SK-N-SH treated with all-trans-retinoic acid at 6 μM for 48 hours (cell line): ENCODE data around the gene COX4I1.
"Not testable (repeated sequence)": the region's sequence is repeated elsewhere in the genome, so short reads cannot be mapped to it uniquely, and the experiment has no call there.

Experiments
- ATAC-seq: fragments of 200-7000 bp; cut with Tn5 transposase; 3 replicates; pipeline ENCODE4 v1.9.1; 2020; ENCODE audit warnings: mild to moderate bottlenecking, moderate library complexity
- ARNTL ChIP-seq: fragments of 450-650 bp; formaldehyde crosslinking; IDR thresholded peaks from 2 replicates; pipeline ENCODE4 v1.5.0; 2020; ENCODE audit warnings: low read depth, mild to moderate bottlenecking, moderate library complexity, borderline replicate concordance
- BACH2 ChIP-seq: fragments of 250-450 bp; sonication (Bioruptor Pico); IDR thresholded peaks from 2 replicates; pipeline ENCODE4 v1.9.0; 2021; ENCODE audit warnings: mild to moderate bottlenecking, borderline replicate concordance
- CSRNP3 ChIP-seq: fragments of 250-450 bp; sonication (Bioruptor Pico); IDR thresholded peaks from 2 replicates; pipeline ENCODE4 v1.5.1; 2021; ENCODE audit warnings: mild to moderate bottlenecking, moderate library complexity
- ESRRG ChIP-seq: fragments of 250-450 bp; sonication (Bioruptor Pico); IDR thresholded peaks from 2 replicates; pipeline ENCODE4 v1.6.1; 2021; ENCODE audit warnings: mild to moderate bottlenecking
- GLIS3 ChIP-seq: fragments of 250-450 bp; sonication (Bioruptor Pico); IDR thresholded peaks from 2 replicates; pipeline ENCODE4 v1.5.0; 2020; ENCODE audit warnings: mild to moderate bottlenecking, moderate library complexity
- ISL1 ChIP-seq: fragments of 250-450 bp; sonication (Bioruptor Pico); IDR thresholded peaks from 2 replicates; pipeline ENCODE4 v2.1.2; 2022; ENCODE audit warnings: mild to moderate bottlenecking, moderate library complexity
- OSR1 ChIP-seq: fragments of 250-450 bp; sonication (Bioruptor Pico); IDR thresholded peaks from 2 replicates; pipeline ENCODE4 v1.8.0; 2022; ENCODE audit warnings: moderate library complexity, mild to moderate bottlenecking, inconsistent platforms
- POU6F1 ChIP-seq: fragments of 250-450 bp; sonication (Bioruptor Pico); IDR thresholded peaks from 2 replicates; pipeline ENCODE4 v1.8.0; 2021; ENCODE audit warnings: low read depth, mild to moderate bottlenecking, moderate library complexity, borderline replicate concordance
- PPARA ChIP-seq: fragments of 250-450 bp; sonication (Bioruptor Pico); IDR thresholded peaks from 2 replicates; pipeline ENCODE4 v1.5.0; 2020; ENCODE audit warnings: mild to moderate bottlenecking, borderline replicate concordance
- SNAI2 ChIP-seq: fragments of 250-450 bp; sonication (Bioruptor Pico); IDR thresholded peaks from 2 replicates; pipeline ENCODE4 v1.5.0; 2020; ENCODE audit warnings: mild to moderate bottlenecking, moderate library complexity
- TCF4 ChIP-seq: fragments of 250-450 bp; sonication (Bioruptor Pico); IDR thresholded peaks from 2 replicates; pipeline ENCODE4 v1.8.0; 2021; ENCODE audit warnings: mild to moderate bottlenecking, moderate library complexity, borderline replicate concordance
- TOX ChIP-seq: fragments of 250-450 bp; sonication (Bioruptor Pico); IDR thresholded peaks from 2 replicates; pipeline ENCODE4 v1.8.0; 2021; ENCODE audit warnings: mild to moderate bottlenecking, moderate library complexity, borderline replicate concordance
- ZC3H10 ChIP-seq: fragments of 250-450 bp; sonication (Bioruptor Pico); IDR thresholded peaks from 2 replicates; pipeline ENCODE4 v1.5.1; 2021; ENCODE audit warnings: mild to moderate bottlenecking, moderate library complexity
- ZFP3 ChIP-seq: fragments of 250-450 bp; sonication (Bioruptor Pico); IDR thresholded peaks from 2 replicates; pipeline ENCODE4 v1.5.0; 2020; ENCODE audit warnings: mild to moderate bottlenecking, moderate library complexity
- ZFP30 ChIP-seq: fragments of 450-650 bp; formaldehyde crosslinking; IDR thresholded peaks from 2 replicates; pipeline ENCODE4 v1.5.0; 2022; ENCODE audit warnings: mild to moderate bottlenecking, moderate library complexity
- ZNF565 ChIP-seq: fragments of 450-650 bp; formaldehyde crosslinking; conservative IDR thresholded peaks from 2 replicates; pipeline ENCODE4 v1.5.0; 2020; ENCODE audit warnings: low read depth, mild to moderate bottlenecking, moderate library complexity
- ZNF8 ChIP-seq: fragments of 450-650 bp; formaldehyde crosslinking; IDR thresholded peaks from 2 replicates; pipeline ENCODE4 v1.5.0; 2020; ENCODE audit warnings: mild to moderate bottlenecking, moderate library complexity
- TF ChIP-seq, protein P1 (sequence below): fragments of 250-450 bp; sonication (Bioruptor Pico); IDR thresholded peaks from 2 replicates; pipeline ENCODE4 v1.5.0; 2020; ENCODE audit warnings: mild to moderate bottlenecking, moderate library complexity
- TF ChIP-seq, protein P2 (sequence below): fragments of 250-450 bp; sonication (Bioruptor Pico); IDR thresholded peaks from 2 replicates; pipeline ENCODE4 v1.8.0; 2020; ENCODE audit warnings: mild to moderate bottlenecking, moderate library complexity, borderline replicate concordance
- TF ChIP-seq, protein P3 (sequence below): fragments of 250-450 bp; sonication (Bioruptor Pico); IDR thresholded peaks from 2 replicates; pipeline ENCODE4 v1.5.1; 2020; ENCODE audit warnings: low read depth, mild to moderate bottlenecking, moderate library complexity

COX4I1 gene

GRCh38 chr16:85812811-85813700 lies 13.6 kb downstream of the COX4I1 start:
- ATAC-seq: no peak
- TF ChIP-seq BACH2 (CRISPR knock-in tag) (no peak), ZC3H10 (CRISPR knock-in tag) (no peak), TCF4 (CRISPR knock-in tag) (no peak), PPARA (CRISPR knock-in tag) (no peak), OSR1 (CRISPR knock-in tag) (no peak), GLIS3 (no peak), CSRNP3 (CRISPR knock-in tag) (no peak), ZNF565 (CRISPR knock-in tag) (no peak), ARNTL (CRISPR knock-in tag) (no peak), ZFP30 (CRISPR knock-in tag) (no peak), ESRRG (no peak), TOX (no peak), ZNF8 (CRISPR knock-in tag) (no peak), POU6F1 (CRISPR knock-in tag) (no peak), ISL1 (CRISPR knock-in tag) (no peak), SNAI2 (CRISPR knock-in tag) (no peak)
- TF ChIP-seq, protein P1, sequence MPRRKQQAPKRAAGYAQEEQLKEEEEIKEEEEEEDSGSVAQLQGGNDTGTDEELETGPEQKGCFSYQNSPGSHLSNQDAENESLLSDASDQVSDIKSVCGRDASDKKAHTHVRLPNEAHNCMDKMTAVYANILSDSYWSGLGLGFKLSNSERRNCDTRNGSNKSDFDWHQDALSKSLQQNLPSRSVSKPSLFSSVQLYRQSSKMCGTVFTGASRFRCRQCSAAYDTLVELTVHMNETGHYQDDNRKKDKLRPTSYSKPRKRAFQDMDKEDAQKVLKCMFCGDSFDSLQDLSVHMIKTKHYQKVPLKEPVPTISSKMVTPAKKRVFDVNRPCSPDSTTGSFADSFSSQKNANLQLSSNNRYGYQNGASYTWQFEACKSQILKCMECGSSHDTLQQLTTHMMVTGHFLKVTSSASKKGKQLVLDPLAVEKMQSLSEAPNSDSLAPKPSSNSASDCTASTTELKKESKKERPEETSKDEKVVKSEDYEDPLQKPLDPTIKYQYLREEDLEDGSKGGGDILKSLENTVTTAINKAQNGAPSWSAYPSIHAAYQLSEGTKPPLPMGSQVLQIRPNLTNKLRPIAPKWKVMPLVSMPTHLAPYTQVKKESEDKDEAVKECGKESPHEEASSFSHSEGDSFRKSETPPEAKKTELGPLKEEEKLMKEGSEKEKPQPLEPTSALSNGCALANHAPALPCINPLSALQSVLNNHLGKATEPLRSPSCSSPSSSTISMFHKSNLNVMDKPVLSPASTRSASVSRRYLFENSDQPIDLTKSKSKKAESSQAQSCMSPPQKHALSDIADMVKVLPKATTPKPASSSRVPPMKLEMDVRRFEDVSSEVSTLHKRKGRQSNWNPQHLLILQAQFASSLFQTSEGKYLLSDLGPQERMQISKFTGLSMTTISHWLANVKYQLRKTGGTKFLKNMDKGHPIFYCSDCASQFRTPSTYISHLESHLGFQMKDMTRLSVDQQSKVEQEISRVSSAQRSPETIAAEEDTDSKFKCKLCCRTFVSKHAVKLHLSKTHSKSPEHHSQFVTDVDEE (CRISPR knock-in tag): no peak
- TF ChIP-seq, protein P2, sequence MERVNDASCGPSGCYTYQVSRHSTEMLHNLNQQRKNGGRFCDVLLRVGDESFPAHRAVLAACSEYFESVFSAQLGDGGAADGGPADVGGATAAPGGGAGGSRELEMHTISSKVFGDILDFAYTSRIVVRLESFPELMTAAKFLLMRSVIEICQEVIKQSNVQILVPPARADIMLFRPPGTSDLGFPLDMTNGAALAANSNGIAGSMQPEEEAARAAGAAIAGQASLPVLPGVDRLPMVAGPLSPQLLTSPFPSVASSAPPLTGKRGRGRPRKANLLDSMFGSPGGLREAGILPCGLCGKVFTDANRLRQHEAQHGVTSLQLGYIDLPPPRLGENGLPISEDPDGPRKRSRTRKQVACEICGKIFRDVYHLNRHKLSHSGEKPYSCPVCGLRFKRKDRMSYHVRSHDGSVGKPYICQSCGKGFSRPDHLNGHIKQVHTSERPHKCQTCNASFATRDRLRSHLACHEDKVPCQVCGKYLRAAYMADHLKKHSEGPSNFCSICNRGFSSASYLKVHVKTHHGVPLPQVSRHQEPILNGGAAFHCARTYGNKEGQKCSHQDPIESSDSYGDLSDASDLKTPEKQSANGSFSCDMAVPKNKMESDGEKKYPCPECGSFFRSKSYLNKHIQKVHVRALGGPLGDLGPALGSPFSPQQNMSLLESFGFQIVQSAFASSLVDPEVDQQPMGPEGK: no peak
- TF ChIP-seq, protein P3, sequence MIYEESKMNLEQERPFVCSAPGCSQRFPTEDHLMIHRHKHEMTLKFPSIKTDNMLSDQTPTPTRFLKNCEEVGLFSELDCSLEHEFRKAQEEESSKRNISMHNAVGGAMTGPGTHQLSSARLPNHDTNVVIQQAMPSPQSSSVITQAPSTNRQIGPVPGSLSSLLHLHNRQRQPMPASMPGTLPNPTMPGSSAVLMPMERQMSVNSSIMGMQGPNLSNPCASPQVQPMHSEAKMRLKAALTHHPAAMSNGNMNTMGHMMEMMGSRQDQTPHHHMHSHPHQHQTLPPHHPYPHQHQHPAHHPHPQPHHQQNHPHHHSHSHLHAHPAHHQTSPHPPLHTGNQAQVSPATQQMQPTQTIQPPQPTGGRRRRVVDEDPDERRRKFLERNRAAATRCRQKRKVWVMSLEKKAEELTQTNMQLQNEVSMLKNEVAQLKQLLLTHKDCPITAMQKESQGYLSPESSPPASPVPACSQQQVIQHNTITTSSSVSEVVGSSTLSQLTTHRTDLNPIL (CRISPR knock-in tag): no peak
- TF ChIP-seq, all 23 proteins: peak for 0

GRCh38 chr16:85816159-85816558 lies 16.7 kb downstream of the COX4I1 start:
- ATAC-seq: no peak
- TF ChIP-seq OSR1 (CRISPR knock-in tag): no peak
- TF ChIP-seq SNAI2 (CRISPR knock-in tag): no peak
- TF ChIP-seq, protein P1 (CRISPR knock-in tag): no peak
- TF ChIP-seq ZFP3 (CRISPR knock-in tag): no peak

DNA sequence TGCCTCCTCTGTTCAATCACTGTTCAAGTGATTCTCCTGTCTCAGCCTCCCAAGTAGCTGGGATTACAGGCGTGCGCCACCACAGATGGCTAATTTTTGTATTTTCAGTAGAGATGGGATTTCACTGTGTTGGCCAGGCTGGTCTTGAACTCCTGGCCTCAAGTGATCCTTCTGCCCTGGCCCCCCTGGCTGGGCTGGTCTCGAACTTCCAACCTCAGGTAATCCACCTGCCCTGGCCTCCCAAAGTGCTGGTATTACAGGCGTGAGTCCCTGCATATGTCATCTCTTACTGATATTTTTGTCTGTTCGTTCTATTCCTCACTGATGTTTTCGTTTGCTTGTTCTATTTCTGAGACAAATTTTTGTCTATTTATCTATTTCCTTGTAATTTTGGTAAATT lies 17.7 kb downstream of the COX4I1 start:
- not testable (repeated sequence) for ATAC-seq
